RPMI8226 (cell line): ENCODE measurements around the gene COX11.

Experiments
- DNase-seq: peaks from one replicate; pipeline ENCODE4 v3.0.0-alpha.2; 2015

COX11 gene

DNA sequence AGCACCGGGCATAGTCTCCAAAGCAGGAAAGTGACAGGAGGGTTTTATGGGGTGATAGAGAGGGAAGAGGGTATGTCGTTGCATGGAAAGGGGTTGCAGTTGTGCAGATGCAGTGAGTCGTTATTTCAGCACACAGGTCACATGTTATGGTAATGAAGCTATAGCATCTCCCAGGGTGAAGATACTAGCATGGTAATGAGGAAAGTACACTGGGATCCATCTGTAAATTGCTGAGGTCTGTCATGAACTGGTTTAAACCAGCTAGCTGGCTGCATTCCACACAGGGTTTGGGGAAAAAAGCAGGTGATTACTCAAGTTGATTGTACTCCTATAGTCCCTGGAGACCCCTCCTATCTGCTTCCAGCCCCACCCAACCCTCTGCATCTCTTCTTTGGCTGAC is 11.7 kb downstream of the COX11 start:
- no peak for DNase-seq

DNA sequence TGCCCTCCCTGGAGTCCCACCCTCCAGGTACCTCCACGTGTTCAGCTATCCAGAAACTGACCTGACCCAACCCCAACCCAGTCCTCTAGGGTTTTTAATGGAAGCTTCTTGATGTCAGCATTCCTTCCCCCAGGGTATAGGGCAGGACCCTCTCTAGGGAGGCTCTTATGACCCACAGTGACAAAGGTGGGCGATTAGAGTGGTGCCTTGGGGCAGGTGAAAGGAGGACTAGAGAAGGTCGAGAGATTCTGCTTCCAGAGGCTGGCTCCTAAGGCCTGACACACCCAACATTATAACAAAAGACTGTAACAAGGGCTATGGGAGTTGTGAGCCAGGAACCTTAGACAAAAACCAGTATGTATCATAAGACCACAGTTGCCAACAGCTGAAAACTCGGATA is 17.2 kb downstream of the COX11 start:
- no peak for DNase-seq

DNA sequence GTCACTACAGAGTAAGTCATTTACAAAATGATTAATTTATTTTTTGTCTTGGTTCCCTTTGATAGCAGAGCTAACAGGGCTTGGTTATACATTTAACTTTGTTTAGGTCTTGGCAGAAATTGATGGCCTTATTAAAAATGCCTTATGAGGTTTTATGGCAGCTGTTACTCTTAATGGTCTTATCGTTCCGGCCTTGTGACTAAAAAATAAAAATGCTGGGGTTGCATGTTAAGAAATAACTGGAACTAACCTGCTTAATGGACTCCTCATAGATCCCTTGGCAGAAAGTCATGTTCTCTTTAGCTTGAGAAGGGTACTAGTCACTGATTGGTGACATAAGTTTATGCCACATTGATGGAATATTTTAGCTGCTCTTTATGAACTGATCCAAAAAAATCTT is 18.3 kb downstream of the COX11 start:
- DNase-seq: no peak

DNA sequence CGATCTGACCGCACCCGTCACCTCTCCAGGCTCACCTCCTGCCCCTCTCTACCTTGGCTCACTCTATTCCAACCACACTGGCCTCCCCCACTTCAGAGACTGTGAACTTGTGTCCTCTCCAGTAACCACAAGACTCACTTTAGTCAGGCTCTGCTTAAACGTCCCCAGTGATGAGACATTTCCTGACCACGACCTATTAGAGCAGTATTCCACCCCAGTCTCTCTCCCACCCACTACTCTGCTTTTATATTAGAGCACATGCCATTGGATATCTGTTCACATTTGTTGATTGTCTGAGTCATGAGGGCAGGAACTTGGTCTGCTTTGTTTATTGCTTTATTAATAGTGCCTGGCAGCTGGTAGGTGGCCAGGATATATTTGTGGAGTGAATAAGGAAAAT is 20.1 kb downstream of the COX11 start:
- no peak for DNase-seq

DNA sequence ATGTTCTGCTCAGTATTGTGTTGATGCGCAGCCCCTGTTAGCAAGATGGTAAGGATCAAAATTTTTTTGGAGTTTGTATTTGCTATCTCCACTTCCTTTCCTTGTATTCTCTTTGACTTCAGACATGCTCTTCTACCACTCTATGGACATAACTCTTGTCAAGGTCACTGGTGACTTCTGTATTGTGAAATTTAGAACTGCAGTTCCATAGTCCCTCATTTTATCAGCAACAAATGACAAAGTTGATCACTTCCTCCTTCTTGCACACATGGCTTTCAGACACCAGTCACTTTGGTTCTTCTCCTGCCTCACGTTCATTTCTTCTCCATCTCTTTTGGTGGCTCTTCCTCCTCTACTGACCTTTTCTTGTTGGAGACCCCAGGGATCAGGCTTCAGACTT is 21.1 kb downstream of the COX11 start:
- DNase-seq: no peak

DNA sequence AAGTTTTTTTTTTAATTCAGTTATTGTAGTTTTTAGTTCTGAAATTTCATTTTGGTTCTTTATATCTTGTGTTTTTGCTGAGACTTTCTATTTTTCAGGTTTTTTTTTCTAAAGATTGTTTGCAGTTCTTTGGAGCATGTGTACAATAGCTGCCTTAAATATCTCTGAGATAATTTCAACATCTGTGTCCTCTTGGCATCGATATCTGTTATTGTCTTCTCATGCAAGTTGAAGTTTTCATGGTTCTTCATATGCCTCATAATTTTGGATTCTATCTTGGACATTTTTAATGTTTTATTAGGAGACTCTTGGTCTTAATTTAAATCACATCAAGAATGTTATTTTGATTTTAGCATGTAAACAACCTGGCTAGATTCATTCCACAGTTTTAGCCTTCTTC is 22.8 kb downstream of the COX11 start:
- no peak for DNase-seq

- no peak for DNase-seq
Observed at GRCh38 chr17:54945231-54945630, 23.2 kb downstream of the COX11 start.

GRCh38 chr17:54944796-54945195 is 23.7 kb downstream of the COX11 start:
- DNase-seq: no peak

GRCh38 chr17:54941285-54941684 is 27.2 kb downstream of the COX11 start:
- DNase-seq: no peak

DNA sequence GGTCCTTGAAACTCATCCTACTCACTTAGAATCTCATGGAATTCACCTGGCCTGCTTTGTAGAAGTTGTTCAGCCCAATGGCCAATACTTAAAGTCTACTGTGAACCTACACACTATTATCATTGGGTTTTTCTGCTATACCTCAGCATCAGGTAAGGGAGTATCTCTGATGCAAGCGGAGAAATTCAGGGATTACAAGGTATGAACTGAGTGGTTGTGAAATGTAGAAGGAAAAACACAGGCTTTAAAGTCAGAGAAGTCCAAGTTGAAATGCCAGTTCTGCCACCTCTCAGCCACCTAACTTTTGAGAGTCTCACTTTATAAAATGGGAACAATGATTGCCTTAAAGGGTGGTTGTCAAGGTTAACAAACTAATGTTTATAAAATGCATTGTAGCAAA is 31.0 kb downstream of the COX11 start:
- DNase-seq: no peak

- DNase-seq: no peak
Observed at GRCh38 chr17:54937018-54937417, 31.4 kb downstream of the COX11 start.

DNA sequence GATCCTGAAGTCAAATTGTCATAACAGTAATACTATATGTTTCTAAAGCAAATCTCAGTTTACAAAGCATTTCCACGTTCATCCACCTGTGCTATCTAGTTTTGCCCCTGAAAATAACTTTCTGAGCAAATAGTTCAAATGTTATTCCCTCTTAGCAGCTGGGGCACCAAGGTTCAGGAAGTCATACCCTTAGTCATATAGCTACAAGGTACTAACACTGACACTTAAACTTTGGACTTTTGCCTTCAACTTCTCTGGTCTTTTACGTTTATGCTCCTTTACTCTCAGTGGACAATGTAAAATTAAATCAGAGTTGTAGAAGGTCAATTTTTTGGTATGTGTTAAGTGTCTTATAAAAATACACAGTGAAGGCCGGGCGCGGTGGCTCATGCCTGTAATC is 33.0 kb downstream of the COX11 start:
- no peak for DNase-seq

DNA sequence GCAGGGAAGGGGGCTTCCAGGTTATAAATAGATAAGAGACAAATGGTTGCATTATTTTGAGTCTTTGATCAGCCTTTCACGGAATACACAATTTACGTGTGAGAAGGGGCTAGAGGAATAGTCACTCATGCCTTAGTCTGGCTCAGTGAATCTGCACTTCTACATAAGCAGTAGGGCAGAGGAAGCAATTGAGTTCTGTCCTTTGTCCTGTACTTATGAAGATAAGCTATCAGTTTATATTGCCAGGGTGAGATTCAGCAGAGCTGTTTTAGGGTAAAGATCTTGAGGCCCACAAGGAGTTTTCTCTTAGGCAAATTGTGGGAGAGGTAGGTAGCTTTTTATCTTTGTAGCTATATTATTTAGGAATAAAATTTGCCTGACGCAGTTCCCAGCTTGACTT is 34.5 kb downstream of the COX11 start:
- DNase-seq: no peak

DNA sequence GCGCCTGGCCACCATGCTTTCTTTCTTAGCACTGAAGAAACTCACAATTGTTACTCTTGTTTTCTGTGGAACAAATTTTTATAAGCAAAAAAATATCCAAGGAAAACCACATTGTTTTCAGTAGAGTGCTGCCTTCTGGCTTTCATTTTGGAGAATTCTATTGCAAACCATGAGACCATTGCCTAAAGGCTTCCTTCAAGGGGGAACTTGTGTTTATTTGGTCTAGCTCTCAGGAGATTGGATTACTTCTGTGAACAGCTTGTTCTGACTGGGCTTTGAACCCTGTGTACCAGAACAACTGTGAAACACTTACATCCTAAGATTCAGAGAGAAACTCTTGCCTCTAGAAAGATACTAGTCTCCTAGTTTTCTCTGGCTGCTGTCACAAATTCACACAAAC is 35.7 kb downstream of the COX11 start:
- no peak for DNase-seq

GRCh38 chr17:54927525-54927924 is 40.9 kb downstream of the COX11 start:
- DNase-seq: no peak

DNA sequence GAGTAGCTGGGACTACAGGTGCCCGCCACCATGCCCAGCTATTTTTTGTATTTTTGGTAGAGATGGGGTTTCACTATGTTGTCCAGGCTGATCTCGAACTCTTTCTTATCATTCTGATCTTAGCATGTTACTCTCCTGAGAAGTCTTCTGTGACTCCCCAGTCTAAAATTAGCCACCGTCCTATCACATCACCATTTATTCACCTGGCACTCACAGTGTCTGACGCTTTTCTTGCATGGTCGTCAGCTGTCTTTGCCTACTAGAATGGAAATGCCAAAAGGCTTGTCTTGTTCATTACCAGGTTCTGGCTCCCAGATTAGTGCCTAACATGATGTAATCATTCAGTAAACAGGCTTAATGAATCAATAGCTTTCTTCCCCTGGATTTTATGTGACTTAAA is 44.0 kb downstream of the COX11 start:
- no peak for DNase-seq

- no peak for DNase-seq
Observed at GRCh38 chr17:54920819-54921218, 47.6 kb downstream of the COX11 start.

DNA sequence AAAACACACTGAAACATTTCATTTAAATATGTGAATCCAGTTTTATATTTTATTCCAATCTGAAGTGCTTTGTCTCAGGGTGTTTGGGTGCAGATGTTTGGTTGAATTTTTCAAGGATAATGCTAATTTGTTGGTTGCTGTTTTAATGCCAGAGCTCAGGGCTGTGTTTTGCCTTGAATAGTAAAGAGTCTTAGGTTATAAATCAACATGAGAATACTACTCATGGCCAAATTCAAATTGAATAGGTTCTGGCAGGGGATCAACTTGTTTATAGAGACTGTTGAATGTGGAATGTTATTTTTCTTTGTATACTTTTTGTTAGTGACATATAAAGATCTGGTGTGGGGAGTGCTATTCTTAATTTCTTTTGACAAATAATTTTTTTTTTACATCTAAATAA is 49.0 kb downstream of the COX11 start:
- no peak for DNase-seq

- no peak for DNase-seq
Observed at GRCh38 chr17:54916721-54917120, 51.7 kb downstream of the COX11 start.
